HCT116 (cell line): Measurements from ENCODE around the gene NKIRAS2.

Experiments used
- EGR1 ChIP-seq: IDR thresholded peaks from 2 replicates; pipeline ENCODE4 v1.6.1; 2012; ENCODE audit warnings: low read depth
- FOSL1 ChIP-seq: IDR thresholded peaks from 2 replicates; pipeline ENCODE4 v1.6.1; 2012; ENCODE audit warnings: low read depth
- POLR2A ChIP-seq: IDR thresholded peaks from 2 replicates; pipeline ENCODE4 v1.7.0; 2011; ENCODE audit warnings: borderline replicate concordance; ENCODE audit not compliant: insufficient read depth, insufficient read length; ENCODE audit errors: extremely low read depth
- POLR2AphosphoS5 ChIP-seq: IDR thresholded peaks from 2 replicates; pipeline ENCODE4 v1.6.1; 2011; ENCODE audit warnings: mild to moderate bottlenecking, low read depth, low read length, moderate library complexity
- SRF ChIP-seq: IDR thresholded peaks from 2 replicates; pipeline ENCODE4 v1.6.1; 2012; ENCODE audit warnings: low read depth
- YY1 ChIP-seq: IDR thresholded peaks from 2 replicates; pipeline ENCODE4 v1.6.1; 2011; ENCODE audit warnings: low read length, low read depth, moderate library complexity, mild to moderate bottlenecking; ENCODE audit not compliant: insufficient replicate concordance; ENCODE audit errors: extremely low read depth
- TF ChIP-seq, protein P1 (sequence below): IDR thresholded peaks from 2 replicates; pipeline ENCODE4 v1.6.1; 2011; ENCODE audit warnings: mild to moderate bottlenecking, low read length, moderate library complexity; ENCODE audit not compliant: insufficient replicate concordance; ENCODE audit errors: extremely low read depth
- TF ChIP-seq, protein P2 (sequence below): IDR thresholded peaks from 2 replicates; pipeline ENCODE4 v1.6.1; 2012

DNA sequence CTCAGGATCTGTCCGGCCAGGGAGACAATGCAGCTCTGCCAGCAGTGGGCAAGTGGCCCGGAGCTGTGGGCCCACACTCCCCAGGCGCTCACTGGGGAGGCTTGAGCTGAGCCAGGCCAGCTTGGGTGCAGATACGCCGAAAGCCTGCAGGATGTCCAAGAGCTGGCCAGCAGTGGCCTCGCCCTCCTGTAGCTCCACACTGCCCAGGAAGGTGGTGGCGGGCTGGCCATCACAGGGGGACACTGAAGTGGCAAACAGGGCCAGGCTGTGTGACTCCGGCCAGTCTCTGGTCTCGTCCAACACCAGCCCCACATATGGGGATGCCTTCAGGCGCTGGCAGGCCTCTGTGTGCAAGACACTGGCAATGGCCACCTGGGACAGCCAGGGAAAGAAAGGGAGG lies 20.9 kb downstream of the NKIRAS2 start:
- TF ChIP-seq FOSL1 (no peak), POLR2AphosphoS5 (no peak), POLR2A (no peak), EGR1 (no peak), SRF (no peak), YY1 (no peak)
- TF ChIP-seq, protein P1, sequence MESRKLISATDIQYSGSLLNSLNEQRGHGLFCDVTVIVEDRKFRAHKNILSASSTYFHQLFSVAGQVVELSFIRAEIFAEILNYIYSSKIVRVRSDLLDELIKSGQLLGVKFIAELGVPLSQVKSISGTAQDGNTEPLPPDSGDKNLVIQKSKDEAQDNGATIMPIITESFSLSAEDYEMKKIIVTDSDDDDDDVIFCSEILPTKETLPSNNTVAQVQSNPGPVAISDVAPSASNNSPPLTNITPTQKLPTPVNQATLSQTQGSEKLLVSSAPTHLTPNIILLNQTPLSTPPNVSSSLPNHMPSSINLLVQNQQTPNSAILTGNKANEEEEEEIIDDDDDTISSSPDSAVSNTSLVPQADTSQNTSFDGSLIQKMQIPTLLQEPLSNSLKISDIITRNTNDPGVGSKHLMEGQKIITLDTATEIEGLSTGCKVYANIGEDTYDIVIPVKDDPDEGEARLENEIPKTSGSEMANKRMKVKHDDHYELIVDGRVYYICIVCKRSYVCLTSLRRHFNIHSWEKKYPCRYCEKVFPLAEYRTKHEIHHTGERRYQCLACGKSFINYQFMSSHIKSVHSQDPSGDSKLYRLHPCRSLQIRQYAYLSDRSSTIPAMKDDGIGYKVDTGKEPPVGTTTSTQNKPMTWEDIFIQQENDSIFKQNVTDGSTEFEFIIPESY: no peak
- TF ChIP-seq, protein P2, sequence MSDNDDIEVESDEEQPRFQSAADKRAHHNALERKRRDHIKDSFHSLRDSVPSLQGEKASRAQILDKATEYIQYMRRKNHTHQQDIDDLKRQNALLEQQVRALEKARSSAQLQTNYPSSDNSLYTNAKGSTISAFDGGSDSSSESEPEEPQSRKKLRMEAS: no peak
